ENCODE results near the gene B4GALT2. TPM values are rescaled to one million over a fixed set of nuclear protein-coding genes. Genes with fewer than 3 reads are reported as not detected.

B4GALT2 gene
- total RNA-seq, 4 donors from 2014 or later = 22.3 to 30.3 (median 24.7) TPM

- Histone ChIP-seq H3K4me3 (replicated peaks in 1 of 3) (no peak overlapping the region), H3K36me3 (no peaks in the 10 kb centered on the region), H3K9me3 (no peaks in the 10 kb centered on the region), H3K27me3 (no peaks in the 10 kb centered on the region), H3K4me1 (peaks cover 12% of the 10 kb centered on the region in 2 donors), H3K27ac (no peak overlapping the region)
- intact Hi-C loops (cut with DNase I) = no loop called here
- WGBS, 2 donors = 86 to 92% methylated on average over 3 of the region's 3 CpGs
- TF ChIP-seq POLR2A (IDR thresholded peaks at IDR 0.05) (no peak), CTCF (IDR thresholded peaks at IDR 0.05) (no peak)
- no peak for DNase-seq
Measured at GRCh38 chr1:44027320-44027719, 48.3 kb downstream of the B4GALT2 start.

DNA sequence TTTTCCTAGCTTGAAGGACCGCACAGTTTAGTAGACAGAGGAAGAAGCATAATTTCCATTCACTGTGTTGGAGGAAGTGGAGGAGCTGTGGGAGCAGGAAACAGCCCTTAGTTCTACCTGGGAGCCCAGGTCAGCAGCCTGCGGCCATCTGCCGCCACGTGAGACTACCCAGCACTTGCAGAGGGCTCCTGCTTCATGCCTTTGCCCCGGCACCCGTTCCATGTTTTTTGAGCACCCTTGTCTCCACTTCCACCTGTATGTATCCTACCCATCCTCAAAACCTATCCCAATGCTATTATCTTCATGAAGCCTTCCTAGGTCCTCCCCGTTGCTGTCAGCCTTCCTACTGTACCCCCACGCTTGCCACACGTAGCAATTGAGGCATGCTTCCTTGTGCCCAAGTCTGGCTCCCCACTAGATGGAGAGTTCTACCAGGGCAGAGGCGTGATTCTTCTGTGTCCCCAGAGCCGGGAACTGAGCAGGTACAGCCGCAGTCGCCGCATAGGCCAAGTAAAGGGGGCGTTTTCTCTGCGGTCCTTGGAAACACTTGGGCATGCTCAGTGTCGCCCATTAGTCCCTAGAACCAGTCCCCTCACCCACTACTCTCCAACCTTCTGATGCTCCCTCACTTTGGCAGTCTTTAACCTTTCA is 50.4 kb downstream of the B4GALT2 start:
- peak; percentile 54 to 70 for DNase-seq
- WGBS, 2 donors = 23 to 24% methylated on average over 17 of the region's 17 CpGs

DNA sequence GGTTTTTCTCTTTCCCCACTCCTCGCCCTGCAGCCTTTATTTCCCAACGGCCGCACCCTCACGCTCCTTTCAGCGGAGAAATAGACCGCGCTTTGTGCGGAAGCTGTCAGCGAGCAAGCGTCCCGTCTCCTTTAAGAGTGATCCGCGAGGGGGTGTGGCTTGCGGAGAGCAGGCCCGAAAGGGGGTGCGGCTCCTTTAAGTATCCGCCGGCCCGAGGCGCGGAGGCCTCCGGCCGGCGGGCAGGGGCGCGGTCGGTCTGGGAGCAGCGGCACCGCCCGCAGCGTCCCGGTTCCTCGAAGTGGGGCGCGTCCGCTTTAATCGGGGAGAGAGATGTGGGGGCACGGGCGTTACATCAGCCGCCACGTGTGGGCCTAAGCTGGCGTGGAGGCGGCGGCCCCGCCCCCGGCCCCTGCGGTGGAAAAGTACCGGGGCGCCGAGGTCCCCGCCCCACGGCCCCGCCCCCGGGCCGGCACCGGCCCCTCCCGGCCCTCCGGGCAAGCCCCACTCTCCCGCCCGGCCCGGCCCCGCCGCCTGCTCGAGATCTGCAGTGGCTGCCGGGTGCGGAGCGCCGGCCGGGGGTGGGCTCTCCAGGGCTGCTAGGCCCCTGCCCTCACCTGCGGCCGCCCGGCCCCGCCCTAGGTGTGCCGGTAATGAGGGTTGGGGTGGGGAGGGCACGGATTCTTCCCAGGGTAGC is 51.0 kb downstream of the B4GALT2 start:
- Histone ChIP-seq H3K4me1 (peaks cover 12% of the 10 kb centered on the region in 2 donors), H3K9me3 (no peaks in the 10 kb centered on the region), H3K36me3 (no peaks in the 10 kb centered on the region), H3K4me3 (replicated peaks in 1 of 3) (peak overlapping the region; percentile 48 to 66 (median 57)), H3K27me3 (no peaks in the 10 kb centered on the region), H3K27ac (peak overlapping the region; percentile 44 to 92 (median 85))
- 0 to 1% methylated on average over 18 to 19 of the region's 75 CpGs for WGBS, 2 donors
- DNase-seq = peak; percentile 93
- intact Hi-C loops (cut with DNase I) = loop anchor here (5.0 to 10.0 kb wide), 2 partner anchors 33 to 265 kb away; no protein-coding TSS in a partner anchor
- TF ChIP-seq CTCF (IDR thresholded peaks at IDR 0.05) (no peak), POLR2A (IDR thresholded peaks at IDR 0.05) (peak in 1 of 2 donors; percentile 55)

More for the DNA sequence above, 50.4 kb downstream of the B4GALT2 start:
- no peaks in the 10 kb centered on the region for H3K27me3 ChIP-seq
- peak overlapping the region; percentile 48 to 66 (median 57) for H3K4me3 ChIP-seq (replicated peaks in 1 of 3)
- H3K9me3 ChIP-seq = no peaks in the 10 kb centered on the region
- H3K27ac ChIP-seq = peak overlapping the region; percentile 44 to 92 (median 85)
- H3K36me3 ChIP-seq = no peaks in the 10 kb centered on the region
- TF ChIP-seq CTCF (IDR thresholded peaks at IDR 0.05) (no peak), POLR2A (IDR thresholded peaks at IDR 0.05) (no peak)
- intact Hi-C loops (cut with DNase I) = no loop called here
- peaks cover 12% of the 10 kb centered on the region in 2 donors for H3K4me1 ChIP-seq

GRCh38 chr1:44030605-44031251 is 51.7 kb downstream of the B4GALT2 start:
- peak; percentile 35 to 37 for DNase-seq
- H3K4me3 ChIP-seq (replicated peaks in 1 of 3) = peak overlapping the region; percentile 48 to 66 (median 57)

More at GRCh38 chr1:44030605-44031251, 51.7 kb downstream of the B4GALT2 start:
- Histone ChIP-seq H3K4me1 (peaks cover 12% of the 10 kb centered on the region in 2 donors), H3K9me3 (no peaks in the 10 kb centered on the region), H3K36me3 (no peaks in the 10 kb centered on the region), H3K27me3 (no peaks in the 10 kb centered on the region), H3K27ac (peak overlapping the region; percentile 44 to 92 (median 85))
- intact Hi-C loops (cut with DNase I) = loop anchor here (5.0 to 10.0 kb wide), 2 partner anchors 33 to 266 kb away; no protein-coding TSS in a partner anchor
- WGBS, 2 donors = 0% methylated on average over 23 of the region's 66 CpGs; no CpG with 5 or more reads in 1 of the 2 donors
- TF ChIP-seq CTCF (IDR thresholded peaks at IDR 0.05) = no peak
- TF ChIP-seq POLR2A (IDR thresholded peaks at IDR 0.05) = no peak
